ENCODE data around the gene GAB4.
"Not testable (repeated sequence)": the region's sequence is repeated elsewhere in the genome, so short reads cannot be mapped to it uniquely, and the experiment has no call there.

GAB4 gene

GRCh38 chr22:16953206-16954059 is 54.6 kb downstream of the GAB4 start:
- H4K20me1 ChIP-seq (ENCODE audit: control insufficient read depth, insufficient read depth, low read depth, low read length), result no peaks in the 10 kb centered on the region
- no peaks in the 10 kb centered on the region for H3K9me2 ChIP-seq (replicated peaks; ENCODE audit: control insufficient read depth, low read length)
- H3K27ac ChIP-seq (ENCODE audit: low read depth, low read length), result no peak overlapping the region
- no peaks in the 10 kb centered on the region for H3K79me2 ChIP-seq (ENCODE audit: control insufficient read depth, low read length)
- no peaks in the 10 kb centered on the region for H3F3A ChIP-seq (ENCODE audit: control insufficient read depth, insufficient read depth)
- H3K4me2 ChIP-seq (ENCODE audit: low read length), result no peak overlapping the region
- TF ChIP-seq EZH2phosphoT487 (IDR thresholded peaks at IDR 0.05; ENCODE audit: borderline replicate concordance, low read length) (no peak), CTCF (IDR thresholded peaks at IDR 0.05; ENCODE audit: low read depth, low read length, poor library complexity, severe bottlenecking) (no peak)
- H3K36me3 ChIP-seq (ENCODE audit: control insufficient read depth, low read length), result no peaks in the 10 kb centered on the region
- H3K4me3 ChIP-seq (ENCODE audit: low read length), result no peak overlapping the region
- no peaks in the 10 kb centered on the region for H3K27me3 ChIP-seq (ENCODE audit: control insufficient read depth, low read length)
- no peaks in the 10 kb centered on the region for H3K9me3 ChIP-seq (ENCODE audit: control insufficient read depth, insufficient read depth, low read length)
- H3K4me1 ChIP-seq (ENCODE audit: control insufficient read depth, low read length), result peaks cover 20% of the 10 kb centered on the region

- Histone ChIP-seq H3K9me2 (replicated peaks; ENCODE audit: control insufficient read depth, low read length) (no peaks in the 10 kb centered on the region), H3K4me2 (ENCODE audit: low read length) (no peak overlapping the region), H3K4me3 (ENCODE audit: low read length) (no peak overlapping the region), H3K9me3 (ENCODE audit: control insufficient read depth, insufficient read depth, low read length) (no peaks in the 10 kb centered on the region), H3K79me2 (ENCODE audit: control insufficient read depth, low read length) (no peaks in the 10 kb centered on the region), H3F3A (ENCODE audit: control insufficient read depth, insufficient read depth) (no peaks in the 10 kb centered on the region), H3K27me3 (ENCODE audit: control insufficient read depth, low read length) (no peaks in the 10 kb centered on the region), H3K27ac (ENCODE audit: low read depth, low read length) (no peak overlapping the region), H4K20me1 (ENCODE audit: control insufficient read depth, insufficient read depth, low read depth, low read length) (no peaks in the 10 kb centered on the region), H3K4me1 (ENCODE audit: control insufficient read depth, low read length) (peaks cover 18% of the 10 kb centered on the region), H3K36me3 (ENCODE audit: control insufficient read depth, low read length) (no peaks in the 10 kb centered on the region)
- TF ChIP-seq CTCF (IDR thresholded peaks at IDR 0.05; ENCODE audit: low read depth, low read length, poor library complexity, severe bottlenecking), result no peak
- no peak for TF ChIP-seq EZH2phosphoT487 (IDR thresholded peaks at IDR 0.05; ENCODE audit: borderline replicate concordance, low read length)
These were observed 58.5 kb downstream of the GAB4 start for GRCh38 chr22:16949561-16949960.

GRCh38 chr22:16937811-16938210 is 70.2 kb downstream of the GAB4 start:
- H3K27me3 ChIP-seq (ENCODE audit: control insufficient read depth, low read length), result no peaks in the 10 kb centered on the region
- TF ChIP-seq EZH2phosphoT487 (IDR thresholded peaks at IDR 0.05; ENCODE audit: borderline replicate concordance, low read length) (no peak), CTCF (IDR thresholded peaks at IDR 0.05; ENCODE audit: low read depth, low read length, poor library complexity, severe bottlenecking) (no peak)

GRCh38 chr22:16937209-16937608 is 70.8 kb downstream of the GAB4 start:
- H3F3A ChIP-seq (ENCODE audit: control insufficient read depth, insufficient read depth); H3K36me3 ChIP-seq (ENCODE audit: control insufficient read depth, low read length); H3K4me2 ChIP-seq (ENCODE audit: low read length); H3K4me3 ChIP-seq (ENCODE audit: low read length); H3K27me3 ChIP-seq (ENCODE audit: control insufficient read depth, low read length); H3K27ac ChIP-seq (ENCODE audit: low read depth, low read length); H3K9me3 ChIP-seq (ENCODE audit: control insufficient read depth, insufficient read depth, low read length); H4K20me1 ChIP-seq (ENCODE audit: control insufficient read depth, insufficient read depth, low read depth, low read length); H3K4me1 ChIP-seq (ENCODE audit: control insufficient read depth, low read length); H3K79me2 ChIP-seq (ENCODE audit: control insufficient read depth, low read length); H3K9me2 ChIP-seq (replicated peaks; ENCODE audit: control insufficient read depth, low read length): not testable (repeated sequence)

More at GRCh38 chr22:16937811-16938210, 70.2 kb downstream of the GAB4 start:
- Histone ChIP-seq H3K4me3 (ENCODE audit: low read length) (no peak overlapping the region), H3K4me2 (ENCODE audit: low read length) (no peak overlapping the region), H3K9me2 (replicated peaks; ENCODE audit: control insufficient read depth, low read length) (no peaks in the 10 kb centered on the region), H3K27ac (ENCODE audit: low read depth, low read length) (no peak overlapping the region), H3F3A (ENCODE audit: control insufficient read depth, insufficient read depth) (no peaks in the 10 kb centered on the region), H3K79me2 (ENCODE audit: control insufficient read depth, low read length) (no peaks in the 10 kb centered on the region), H3K9me3 (ENCODE audit: control insufficient read depth, insufficient read depth, low read length) (no peaks in the 10 kb centered on the region), H4K20me1 (ENCODE audit: control insufficient read depth, insufficient read depth, low read depth, low read length) (no peaks in the 10 kb centered on the region), H3K36me3 (ENCODE audit: control insufficient read depth, low read length) (no peaks in the 10 kb centered on the region), H3K4me1 (ENCODE audit: control insufficient read depth, low read length) (no peaks in the 10 kb centered on the region)

All from DOHH2 (cell line).